HG03095 (cell line): ENCODE data around the gene PROCA1.
A peak's percentile ranks its signal among the peaks of the same experiment; 100 is the strongest.

ENCODE experiments used
- ATAC-seq: cut with Tn5 transposase; IDR thresholded peaks from one replicate; pipeline ENCODE4 v1.9.1; 2021; ENCODE audit warnings: moderate library complexity; ENCODE audit not compliant: unreplicated experiment

PROCA1 gene, protein sequence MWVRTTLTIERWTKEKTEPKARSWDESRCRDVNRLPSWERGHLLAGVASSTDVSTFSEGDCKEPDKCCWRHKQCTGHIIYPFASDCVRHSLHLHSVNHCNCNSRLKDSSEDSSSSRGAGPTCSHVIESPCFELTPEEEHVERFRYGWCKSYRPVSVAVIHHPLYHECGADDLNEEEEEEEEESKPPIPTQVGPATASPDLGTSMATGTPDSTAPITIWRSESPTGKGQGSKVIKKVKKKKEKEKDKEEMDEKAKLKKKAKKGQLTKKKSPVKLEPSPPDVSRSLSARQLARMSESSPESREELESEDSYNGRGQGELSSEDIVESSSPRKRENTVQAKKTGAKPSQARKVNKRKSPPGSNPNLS

DNA sequence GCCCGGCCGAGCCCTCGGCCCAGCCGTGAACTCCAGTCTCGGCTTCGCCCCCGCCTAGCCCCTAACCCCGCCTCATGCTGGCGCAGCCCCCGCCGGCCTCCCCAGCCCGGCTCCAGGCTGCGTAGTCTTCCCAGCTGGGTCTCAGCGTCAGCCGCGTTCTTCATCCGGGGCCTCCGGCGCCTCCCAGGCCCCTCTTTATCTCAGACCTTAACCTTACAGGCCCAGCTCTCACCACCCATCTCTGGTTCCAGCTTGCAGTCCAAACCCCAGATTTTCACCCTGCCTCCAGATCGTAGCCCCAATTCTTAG is at the start of gene PROCA1:
Gene PROCA1 (minus strand): TSS at position 166 of the 309 bp plus-strand sequence. CDS start 228 bp downstream, outside the sequence.
- ATAC-seq: peak; percentile 5

DNA sequence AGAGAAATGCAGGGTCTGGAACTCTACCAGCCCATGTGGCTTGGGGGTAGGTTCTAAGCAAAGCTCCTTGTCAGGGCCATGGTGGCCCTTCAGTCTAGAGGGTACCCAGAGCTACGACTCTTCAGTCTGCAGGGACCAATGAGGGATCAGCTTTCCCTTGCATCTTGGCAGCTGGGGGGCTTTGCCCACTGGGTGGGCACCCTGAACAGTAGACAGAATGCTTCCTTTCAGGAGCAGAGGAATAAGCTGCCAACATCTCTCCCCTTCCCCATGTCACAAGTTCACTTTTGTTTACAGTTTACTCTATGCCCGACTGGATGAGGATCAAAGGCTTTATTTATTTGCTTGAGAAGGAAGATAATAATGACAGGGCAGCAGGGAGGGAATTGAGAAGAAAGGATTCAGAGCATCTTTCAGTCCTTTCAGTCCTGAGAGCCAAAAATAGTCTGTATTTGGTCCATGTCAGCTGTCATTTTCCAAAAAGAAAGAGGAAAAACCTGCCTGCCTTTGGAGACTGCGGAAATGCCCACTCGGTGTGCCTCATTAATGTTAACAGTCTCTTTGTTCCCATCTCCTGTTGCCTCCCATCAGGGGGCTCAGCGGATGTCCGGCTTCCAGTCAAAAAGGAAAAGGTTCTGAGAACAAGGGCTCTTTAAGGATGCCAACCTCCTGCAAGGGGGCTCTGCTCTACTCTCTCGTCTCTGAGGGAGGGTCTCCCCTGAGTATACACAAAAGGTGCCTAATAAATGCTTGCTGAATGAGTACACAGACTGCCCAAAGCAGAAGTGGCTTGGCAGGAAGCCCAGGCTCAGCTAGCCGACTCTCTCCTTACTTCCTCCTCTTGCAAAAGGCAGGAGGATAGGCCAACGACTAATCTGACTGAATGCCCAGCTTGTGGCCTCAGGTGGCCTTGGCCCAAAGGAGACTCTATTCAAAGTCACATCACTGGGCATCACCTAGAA is 49.2 kb upstream of the PROCA1 start:
- ATAC-seq: no peak

DNA sequence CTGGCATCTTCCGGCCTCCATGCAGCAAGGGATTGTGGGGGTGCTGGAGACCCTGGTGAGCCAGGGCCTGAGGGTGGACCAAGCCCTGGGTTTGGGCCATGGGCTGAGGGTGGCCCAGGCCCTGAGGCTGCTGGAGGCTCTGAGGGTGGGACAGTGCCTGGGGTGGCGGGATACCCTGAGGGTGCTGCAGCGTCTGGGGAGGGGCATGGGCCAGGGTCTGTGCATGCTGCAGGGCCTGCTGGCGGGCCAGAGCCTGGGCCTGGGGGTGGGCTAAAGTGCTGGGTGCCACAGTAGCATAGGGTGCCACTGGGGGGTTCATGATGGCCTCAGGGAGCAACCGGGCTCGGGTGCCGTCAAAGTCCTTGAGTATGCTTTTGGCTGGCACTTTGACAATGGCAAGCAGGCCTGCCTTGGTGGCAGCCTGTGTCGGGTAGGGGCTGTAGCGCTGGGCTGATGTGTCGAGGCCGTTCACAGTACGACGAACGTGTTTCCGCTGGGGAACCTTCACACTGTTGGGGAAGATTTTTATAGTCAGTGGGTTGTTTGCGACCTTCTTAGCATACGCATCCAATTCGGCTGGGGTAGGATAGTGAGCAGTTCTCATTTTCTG is 47.7 kb upstream of the PROCA1 start:
- ATAC-seq: no peak

DNA sequence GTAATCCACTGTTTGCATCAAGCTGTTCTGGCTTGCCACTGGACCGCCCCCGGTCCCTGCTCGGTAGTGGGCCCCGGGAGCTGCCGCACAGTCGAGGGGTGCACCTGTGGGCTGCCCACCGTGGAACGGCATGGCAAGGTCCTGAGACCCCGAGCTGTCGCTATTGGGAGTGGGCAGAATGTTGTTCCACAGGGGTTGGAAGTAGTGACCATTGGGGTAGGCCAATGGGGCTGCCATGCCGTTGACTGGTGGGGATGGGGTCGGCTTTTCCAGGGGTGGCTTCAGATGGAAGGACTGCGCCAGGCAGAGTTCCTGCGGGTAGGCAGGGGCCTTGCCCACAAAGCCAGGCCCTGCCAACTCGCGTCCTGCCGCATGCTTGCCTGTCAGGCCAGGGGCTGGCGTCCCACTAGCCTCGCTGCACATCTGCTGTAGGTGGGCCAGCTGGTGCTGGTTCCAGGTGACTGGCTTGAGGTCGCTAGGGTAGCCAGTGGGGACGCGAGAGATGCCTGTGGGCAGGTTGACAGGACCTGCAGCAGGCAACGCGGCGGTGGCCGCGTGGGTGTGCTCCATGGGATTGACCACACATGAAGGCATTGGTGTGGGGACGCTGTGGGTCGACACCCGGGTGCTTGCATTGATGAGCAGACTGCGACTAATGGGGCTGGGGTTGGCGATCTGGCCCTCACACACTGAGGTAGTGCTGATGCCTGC is 46.9 kb upstream of the PROCA1 start:
- no peak for ATAC-seq

DNA sequence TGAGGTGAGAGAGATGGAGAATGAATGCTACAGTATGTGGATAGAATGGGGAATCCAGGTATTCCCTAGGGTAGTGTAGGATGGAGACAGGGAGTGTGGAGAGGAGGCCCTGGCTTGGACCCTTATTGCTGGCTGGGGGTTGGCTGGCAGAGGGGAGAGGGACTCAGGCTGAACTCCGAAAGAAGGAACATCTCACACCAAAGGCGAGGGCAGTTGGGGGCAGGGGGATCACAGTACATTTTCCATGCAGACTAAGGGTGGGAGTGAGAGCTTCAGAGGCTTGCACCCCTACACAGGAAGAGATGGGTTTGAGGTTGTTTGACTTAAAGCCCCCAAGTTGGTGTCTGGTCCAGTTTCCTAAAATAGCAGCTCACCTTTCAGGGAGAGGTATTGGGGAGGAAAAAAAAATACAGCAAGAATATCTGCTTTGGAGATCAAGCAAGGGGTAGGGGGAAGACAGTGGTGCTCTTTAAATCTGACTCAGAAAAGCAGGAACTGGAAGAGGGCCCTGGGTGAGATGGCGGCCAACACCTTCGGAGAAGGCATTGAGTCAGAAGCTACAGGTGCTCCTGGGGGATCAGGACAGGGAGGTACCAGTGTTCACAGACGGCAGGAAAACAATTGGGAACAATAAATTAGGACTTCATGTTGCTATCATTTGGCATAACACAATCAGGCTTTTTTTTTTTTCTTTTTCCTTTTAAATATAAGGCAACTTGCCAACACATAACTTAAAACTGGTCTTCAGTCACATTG is 44.5 kb upstream of the PROCA1 start:
- ATAC-seq: no peak

DNA sequence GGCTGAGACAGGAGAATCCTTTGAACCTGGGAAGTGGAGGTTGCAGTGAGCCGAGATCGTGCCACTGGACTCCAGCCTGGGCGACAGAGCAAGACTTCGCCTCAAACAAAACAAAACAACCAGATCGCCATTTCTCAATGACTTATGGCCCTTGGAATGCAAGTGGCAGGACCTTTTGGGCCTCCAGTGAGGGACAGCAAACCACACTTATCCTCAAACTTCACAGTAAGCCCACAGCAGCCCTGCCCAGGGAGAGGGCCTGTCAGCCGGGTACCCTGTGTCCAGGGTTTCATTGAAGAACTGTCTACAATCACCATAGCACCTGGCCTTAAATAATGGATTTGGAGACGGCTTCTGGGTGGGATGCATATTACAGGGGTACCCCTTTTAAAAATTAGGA is 43.8 kb upstream of the PROCA1 start:
- ATAC-seq: no peak

DNA sequence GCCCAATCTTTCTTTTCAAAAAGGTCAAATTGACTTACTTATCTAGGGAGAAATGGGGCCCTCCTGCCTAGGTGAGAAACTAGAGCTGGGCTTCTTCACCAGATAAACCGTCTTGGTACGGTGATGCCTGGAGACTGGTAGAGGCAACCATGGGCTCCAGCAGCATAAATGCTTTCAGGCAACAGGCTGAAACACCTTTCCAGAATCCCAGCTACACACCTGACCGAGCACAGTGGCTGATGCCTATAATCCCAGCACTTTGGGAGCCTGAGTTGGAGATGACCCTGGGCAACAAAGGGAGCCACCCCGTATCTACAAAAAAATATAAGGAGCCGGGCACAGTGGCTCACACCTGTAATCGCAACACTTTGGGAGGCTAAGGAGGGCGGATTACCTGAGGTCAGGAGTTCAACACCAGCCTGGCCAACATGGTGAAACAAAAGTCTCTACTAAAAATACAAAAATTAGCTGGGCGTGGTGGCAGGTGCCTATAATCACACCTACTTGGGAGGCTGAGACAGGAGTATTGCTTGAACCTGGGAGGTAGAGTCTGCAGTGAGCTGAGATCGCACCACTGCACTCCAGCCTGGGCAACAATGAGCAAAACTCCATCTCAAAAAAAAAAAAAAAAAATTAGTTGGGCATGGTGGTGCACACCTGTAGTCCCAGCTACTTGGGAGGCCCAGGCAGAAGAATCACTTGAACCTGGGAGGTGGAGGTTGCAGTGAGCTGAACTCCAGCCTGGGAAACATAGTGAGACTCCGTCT is 40.1 kb upstream of the PROCA1 start:
- ATAC-seq: no peak

DNA sequence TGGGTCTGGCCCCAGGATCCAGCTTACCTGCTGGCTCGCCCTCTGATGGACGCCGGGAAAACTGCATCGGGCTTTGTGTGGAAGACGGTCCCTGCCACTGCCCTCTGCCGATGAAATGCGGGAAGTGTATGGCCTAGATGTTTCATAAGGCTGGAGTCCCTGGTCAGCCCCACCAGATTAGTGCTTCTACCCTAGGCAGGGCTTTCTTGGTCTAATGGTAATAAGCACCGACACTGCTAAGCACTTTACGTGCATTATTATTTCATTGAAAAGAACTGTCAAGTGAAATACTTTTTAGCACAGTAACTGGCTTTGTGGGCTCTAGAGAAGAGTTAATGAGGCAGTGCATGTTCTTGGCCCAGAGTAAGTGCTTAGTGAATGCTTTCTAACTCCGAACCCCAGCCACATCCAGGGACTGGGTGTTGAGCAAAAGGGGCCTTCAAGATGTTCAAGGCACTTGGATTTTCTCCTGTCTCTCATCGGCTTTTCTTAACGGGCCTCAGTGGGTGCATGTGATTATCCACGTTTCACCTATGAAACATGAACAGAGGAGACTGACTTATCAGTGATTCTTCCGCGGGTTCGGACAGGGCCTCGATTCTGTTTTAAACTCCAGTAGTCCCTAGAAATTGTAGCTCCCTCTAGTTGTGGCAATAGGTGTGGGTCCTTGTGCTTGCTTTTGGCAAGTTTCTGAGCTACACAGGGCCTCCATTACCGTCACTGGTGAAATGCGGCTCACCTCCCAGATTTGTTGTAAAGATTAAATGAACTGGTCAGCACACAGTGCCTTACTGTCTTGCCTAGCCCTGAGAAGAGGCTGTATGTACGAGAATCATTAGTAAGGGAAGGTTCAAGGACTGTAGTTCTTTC is 38.7 kb upstream of the PROCA1 start:
- peak; percentile 58 for ATAC-seq

DNA sequence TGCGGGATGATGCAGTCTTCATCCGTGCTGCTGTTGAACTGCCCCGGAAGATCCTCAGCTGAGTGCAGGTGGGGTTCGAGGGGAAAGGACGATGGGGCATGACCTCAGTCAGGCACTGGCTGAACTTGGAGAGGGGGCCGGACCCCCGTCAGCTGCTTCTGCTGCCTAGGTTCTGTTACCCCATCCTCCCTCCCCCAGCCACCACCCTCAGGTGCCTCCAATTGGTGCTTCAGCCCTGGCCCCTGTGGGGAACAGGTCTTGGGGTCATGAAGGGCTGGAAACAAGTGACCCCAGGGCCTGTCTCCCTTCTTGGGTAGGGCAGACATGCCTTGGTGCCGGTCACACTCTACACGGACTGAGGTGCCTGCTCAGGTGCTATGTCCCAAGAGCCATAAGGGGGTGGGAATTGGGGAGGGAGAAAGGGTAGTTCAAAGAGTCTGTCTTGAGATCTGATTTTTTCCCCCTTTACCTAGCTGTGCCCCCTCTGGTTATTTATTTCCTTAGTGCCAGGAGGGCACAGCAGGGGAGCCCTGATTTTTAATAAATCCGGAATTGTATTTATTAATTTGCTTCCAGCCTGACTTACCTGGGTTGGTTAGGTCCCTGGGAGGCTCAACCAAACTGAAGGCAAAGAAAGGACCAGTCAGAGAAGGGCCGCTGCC is 38.0 kb upstream of the PROCA1 start:
- peak; percentile 3 for ATAC-seq

DNA sequence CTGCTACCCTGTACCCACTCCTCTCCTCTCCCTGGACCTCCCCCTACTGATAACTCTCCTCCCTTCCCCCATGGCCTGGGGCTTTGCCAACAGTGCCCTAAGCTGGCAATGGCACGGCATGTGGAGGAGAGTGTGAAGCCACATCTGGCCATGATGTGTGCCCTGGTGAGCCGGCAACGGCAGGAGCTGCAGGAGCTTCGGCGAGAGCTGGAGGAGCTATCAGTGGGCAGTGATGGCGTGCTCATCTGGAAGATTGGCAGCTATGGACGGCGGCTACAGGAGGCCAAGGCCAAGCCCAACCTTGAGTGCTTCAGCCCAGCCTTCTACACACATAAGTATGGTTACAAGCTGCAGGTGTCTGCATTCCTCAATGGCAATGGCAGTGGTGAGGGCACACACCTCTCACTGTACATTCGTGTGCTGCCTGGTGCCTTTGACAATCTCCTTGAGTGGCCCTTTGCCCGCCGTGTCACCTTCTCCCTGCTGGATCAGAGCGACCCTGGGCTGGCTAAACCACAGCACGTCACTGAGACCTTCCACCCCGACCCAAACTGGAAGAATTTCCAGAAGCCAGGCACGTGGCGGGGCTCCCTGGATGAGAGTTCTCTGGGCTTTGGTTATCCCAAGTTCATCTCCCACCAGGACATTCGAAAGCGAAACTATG is 37.3 kb upstream of the PROCA1 start:
- ATAC-seq: no peak

DNA sequence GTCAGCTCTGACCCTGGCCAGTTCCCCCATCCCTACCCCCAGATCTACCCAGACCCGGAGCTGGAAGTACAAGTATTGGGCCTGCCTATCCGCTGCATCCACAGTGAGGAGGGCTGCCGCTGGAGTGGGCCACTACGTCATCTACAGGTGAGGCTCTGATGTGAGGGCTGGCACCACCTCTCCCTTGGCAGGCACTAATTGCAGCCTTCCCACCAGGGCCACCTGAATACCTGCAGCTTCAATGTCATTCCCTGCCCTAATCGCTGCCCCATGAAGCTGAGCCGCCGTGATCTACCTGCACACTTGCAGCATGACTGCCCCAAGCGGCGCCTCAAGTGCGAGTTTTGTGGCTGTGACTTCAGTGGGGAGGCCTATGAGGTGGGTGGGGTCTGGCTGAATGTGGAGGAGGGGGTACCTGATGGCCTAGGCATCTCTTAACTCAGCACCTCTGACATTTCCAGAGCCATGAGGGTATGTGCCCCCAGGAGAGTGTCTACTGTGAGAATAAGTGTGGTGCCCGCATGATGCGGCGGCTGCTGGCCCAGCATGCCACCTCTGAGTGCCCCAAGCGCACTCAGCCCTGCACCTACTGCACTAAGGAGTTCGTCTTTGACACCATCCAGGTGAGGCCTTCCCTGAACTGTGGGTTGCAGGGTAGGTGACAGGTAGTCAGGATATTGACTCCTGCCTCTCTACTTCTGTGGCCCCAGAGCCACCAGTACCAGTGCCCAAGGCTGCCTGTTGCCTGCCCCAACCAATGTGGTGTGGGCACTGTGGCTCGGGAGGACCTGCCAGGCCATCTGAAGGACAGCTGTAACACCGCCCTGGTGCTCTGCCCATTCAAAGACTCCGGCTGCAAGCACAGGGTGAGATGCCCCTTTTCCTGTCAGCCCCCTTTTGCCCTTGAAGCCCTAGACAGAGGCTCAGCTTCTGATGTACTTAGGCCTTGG is 36.4 kb upstream of the PROCA1 start:
- ATAC-seq: no peak

DNA sequence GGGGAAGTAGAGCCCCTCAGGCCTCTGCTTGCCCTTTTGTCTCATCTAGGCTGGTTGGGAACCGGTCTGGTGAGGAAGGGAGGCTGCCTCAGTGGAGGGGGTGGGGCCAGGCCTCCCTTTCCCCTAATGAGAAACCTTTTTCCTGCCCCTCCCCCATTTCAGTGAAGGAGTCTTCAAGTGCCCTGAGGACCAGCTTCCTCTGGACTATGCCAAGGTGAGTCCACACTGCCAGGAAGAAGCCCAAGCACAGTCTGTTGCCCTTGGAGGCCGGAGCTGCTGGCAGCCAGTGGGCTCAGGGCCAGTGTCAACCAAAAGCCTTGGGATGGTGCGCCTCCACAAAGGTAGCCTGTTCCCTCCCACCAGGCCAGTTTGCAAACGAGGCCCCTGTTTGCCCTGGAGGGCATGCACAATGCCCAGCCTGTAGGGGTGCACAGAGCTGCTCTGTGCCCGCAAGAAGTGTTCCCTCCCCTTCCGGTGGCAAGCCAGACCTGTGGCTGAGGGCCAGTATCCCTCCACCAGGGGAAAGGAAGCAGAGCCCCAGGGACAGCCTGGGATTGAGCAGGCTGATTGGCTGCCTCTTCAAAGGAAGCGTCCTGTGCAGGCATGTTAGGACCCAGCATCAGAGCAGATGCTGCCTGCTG is 35.5 kb upstream of the PROCA1 start:
- ATAC-seq: no peak

DNA sequence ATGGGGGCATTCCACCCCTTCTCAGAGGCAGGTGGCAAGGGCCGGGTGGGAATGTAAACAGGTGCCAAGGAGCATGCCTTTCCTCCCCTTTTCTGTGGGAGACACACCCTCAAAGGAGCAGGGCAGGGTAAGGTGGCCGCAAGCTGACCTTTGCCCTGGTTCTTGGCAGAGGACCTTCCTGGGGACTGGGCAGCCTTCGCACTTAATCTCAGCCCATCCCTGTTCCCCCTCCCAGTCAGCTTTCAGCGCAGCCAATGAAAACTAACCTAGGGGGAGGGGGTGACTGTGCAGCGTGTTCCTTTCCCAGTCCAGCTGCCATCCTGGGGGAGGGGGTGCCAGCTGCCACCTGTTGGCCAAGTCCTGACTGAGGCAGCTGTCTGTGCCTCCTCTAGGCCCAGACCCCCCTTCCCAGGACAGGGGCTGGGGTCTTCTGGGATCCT is 34.9 kb upstream of the PROCA1 start:
- ATAC-seq: no peak

DNA sequence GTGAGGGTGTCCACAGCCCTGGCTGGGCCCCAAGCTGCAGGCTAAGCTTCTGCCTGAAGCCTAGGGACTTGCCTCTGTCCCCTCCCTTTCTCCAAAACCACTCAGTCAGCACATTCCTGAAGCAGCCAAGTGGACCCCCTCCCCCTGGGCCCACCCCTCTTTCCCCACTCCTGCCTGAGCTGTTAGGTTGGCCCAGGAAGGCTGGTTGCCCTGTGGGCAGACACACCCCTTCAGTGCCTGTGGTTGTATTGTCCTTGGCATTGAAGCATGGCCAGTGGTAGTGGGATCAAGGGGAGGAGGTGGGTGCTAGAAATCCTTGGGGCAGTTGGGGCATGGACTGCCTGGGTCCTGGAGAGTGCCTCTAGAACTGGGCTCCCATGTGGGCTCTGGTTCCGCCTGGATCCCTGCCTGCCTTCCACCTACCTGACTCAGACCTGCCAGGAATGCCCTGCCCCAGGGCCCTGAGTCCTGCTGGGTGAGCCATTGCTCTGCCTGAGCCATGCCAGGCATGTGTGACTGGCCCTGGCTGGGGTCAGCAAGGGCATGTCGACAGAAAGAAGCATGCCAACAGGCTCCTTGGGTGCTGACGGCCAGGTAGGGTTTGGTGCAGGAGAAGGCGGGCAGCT is 34.2 kb upstream of the PROCA1 start:
- no peak for ATAC-seq

DNA sequence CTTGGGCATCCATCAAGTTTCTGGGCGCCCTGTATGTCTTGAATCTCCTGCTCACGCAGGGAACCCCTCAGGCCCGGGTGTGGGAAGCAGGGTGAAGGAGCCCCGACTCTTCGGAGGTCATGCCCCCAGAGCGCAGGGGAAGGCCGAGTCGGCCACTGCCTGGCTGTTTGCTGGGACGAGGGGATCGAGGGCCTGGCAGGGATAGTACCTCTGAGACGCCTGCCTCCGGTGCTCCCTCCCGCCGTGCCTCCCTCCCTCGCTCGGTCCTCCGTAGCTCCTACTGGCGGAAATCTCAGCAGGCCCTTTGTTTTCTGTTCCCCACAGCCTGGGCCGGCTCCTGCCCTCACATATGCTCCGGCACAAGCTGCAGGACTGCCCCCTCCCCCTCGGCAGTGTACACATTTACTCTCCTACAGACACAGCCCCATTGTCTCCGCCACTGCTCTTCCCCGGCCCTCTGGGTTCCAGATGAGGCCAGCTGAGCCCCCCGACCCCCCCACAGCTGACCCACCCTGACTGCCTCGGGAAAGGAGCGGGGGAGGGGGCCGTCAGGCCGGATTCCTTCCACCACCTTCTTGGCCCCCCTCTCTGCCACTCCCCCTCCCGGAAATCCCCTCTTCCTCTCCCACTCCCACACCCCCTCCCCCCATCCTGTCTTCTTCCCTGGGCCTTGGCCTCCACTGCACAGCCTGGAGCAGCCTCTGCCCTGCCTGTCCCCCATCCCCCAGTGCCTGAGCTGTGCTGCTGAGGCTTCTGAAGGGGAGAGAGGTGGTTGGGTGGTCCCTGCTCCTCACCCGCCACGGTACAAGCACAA is 33.5 kb upstream of the PROCA1 start:
- ATAC-seq: no peak
